ENCODE results near the gene ISCA2.
"Not testable (repeated sequence)": the region's sequence is repeated elsewhere in the genome, so short reads cannot be mapped to it uniquely, and the experiment has no call there.

The ISCA2 gene, protein sequence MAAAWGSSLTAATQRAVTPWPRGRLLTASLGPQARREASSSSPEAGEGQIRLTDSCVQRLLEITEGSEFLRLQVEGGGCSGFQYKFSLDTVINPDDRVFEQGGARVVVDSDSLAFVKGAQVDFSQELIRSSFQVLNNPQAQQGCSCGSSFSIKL

GRCh38 chr14:74493343-74494261, at the start of gene ISCA2:
Gene ISCA2, plus strand, starts transcription at chr14:74493765. Its CDS starts 10 bp downstream, at chr14:74493775.
- DNase-seq: peak; percentile 99

DNA sequence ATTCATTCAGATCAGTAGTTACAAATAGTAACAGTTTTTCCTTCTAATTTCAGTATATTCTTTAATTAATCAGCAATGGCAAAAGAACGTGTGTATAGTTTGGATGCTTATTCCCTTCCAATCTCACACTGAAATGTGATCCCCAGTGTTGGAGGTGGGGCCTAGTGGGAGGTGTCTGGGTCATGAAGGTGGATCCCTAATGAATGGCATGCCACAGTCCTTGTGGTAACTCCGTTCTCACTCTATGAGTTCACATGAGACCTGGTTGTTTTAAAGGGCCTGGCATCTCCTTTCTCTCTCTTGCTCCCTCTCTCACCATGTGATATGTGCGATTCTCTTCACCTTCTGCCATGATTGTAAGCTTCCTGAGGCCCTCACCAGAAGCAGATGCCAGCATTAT, 48.7 kb upstream of the ISCA2 start:
- no peak for DNase-seq

DNA sequence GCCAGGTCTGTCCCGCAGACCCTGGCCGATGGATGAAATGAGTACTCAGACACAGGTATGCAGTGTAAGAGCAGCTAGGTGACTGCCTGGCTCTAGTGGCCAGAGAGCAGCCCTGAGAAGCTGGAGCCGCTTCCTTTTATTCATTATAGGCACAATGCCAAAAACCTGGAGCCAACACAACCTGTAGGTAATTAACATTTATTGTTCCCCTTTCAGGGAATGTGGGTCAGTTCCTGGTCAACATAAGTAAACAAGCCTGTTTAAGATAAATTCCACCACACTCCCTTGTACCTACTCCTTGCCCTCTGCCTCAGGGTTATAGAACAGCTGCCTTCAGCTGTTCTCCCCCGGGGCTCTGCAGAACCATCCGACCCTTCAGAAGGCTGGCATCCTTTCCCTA, 39.2 kb upstream of the ISCA2 start:
- not testable (repeated sequence) for DNase-seq

- DNase-seq: no peak
Observed at GRCh38 chr14:74456684-74457564, 36.6 kb upstream of the ISCA2 start.

- DNase-seq: no peak
Observed at GRCh38 chr14:74457565-74457895, 36.0 kb upstream of the ISCA2 start.

DNA sequence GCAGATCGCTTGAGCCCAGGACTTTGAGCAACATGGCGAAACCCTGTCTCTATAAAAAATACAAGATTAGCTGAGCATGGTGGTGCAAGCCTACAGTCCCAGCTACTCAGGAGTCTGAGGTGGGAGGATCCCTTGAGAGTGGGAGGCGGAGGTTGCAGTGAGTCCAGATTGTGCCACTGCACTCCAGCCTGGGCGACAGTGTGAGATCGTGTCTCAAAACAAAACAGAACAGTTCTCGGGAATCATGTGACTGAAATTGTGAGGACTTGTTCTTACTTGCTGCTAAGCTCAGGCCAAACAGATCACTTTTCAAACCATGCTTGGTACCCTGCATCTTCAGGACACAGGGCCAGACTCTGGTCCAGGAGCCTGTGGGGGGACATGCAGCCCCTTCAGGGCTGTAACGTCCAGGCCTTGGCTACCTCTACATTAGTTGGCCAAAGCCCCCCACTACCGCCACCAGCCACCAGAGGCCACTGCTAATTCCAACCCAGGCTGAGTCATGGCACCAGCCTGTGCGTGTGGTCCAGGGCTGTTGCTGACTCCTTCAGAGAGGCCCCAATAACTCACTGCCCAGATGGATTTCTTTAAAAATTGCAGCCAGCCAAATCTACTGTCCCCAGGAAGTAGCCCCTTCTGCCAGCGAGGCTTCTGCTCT, 34.1 kb upstream of the ISCA2 start:
- peak; percentile 4 to 14 for DNase-seq

GRCh38 chr14:74459976-74460375, 33.6 kb upstream of the ISCA2 start:
- no peak for DNase-seq

GRCh38 chr14:74462993-74463392, 30.6 kb upstream of the ISCA2 start:
- DNase-seq: no peak

DNA sequence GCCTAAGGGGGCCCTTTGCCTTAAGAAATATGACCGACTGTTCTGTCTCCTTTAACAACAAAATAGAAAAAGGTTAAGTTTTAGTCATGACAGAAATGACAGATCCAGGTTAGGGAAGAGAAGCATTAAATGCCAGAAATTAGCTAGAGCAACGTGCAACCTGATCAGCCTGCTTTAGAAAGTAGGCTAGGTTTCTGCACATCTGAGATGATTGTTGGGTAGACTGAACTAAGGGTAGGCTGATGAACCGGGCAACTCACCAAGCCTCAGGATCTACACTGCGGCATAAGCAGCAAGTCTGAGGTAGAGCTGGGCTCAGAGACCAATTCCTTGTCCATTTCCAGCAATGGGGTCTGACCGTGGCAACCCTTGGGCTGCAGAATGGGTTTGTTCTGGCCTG, 29.9 kb upstream of the ISCA2 start:
- DNase-seq: no peak

DNA sequence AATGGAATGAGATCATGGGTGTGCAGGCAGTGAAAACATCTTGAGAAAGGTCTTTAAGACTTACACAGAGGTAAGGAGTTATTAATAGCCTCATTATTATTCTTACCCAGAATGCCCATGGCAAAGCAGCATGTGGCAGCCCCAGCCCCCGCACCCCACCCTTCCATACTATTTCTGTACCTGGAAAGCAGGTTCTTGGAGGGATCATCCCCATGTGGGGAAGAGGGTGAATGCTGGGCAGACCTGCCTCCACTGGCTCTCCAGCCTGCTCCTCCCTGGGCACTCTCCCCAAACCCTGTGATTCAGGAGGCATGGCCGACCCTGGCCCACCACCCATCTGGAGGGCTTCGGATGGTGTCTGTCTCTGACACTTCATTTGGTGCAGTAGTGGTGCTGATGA, 28.8 kb upstream of the ISCA2 start:
- no peak for DNase-seq

DNA sequence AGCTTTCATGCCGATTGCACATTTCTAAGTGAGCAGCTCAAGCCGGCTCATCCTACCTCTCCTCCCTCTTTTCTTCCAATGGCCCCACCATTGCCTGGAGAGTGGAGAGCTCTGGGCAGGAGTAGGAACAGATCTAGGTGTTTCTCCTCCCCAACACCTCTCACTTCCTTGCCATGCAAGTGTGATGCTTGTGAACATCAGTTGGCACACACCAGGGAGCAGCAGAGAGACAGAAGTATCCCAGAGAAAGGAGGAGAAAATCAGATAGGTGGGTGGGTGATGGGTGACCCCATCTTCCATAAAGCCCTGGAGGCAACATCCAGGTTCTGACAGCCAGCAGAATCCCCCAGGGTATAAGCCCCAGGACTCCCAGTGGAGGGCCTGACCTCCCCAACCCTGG, 28.2 kb upstream of the ISCA2 start:
- DNase-seq: no peak

- DNase-seq: no peak
Observed at GRCh38 chr14:74468513-74468912, 25.1 kb upstream of the ISCA2 start.

DNA sequence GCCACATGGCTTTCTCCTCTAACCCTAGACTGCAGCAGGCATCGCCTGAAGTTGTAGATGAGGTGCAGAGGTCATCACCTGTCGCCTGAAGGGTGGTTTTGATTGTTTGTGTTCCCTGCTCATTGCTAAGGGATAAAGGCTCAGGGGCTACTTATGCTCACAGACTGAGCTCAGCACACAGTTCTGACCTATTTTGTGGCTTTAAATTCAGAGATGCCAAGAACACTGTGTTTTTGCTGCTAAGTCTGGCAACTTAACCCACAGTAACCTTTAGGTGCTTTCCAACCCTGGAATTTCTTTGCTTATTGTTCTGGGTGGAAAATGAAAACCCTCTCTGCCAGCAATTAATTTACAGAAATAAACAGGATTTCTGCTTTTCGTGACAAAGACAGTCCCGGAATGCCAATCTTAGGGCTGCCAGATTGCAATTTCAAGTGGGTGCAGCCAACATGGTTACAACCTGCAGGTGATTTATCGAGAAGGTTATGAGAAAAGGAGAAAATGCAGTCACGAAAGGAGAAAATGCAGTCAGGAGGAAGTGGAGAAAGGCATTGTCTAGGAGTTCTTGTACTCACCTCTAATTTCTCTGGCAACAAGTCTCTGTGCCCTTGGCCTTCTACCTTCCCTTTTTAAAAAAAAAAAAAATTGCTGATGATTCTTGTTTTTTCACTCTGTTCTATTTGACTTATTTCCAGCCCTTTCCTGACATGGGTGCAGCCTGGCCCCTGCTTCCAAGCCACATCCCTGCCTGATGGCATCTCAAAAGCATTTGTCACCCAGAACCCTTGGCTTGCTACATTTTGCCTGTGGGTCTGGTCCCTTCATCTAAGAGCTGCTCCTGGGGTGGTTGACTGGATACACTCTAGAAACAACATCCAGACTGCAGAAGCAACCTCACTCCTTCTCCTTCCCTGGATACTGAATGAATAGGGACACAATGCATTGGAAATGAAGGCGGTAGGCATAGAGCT, 23.7 kb upstream of the ISCA2 start:
- no peak for DNase-seq

DNA sequence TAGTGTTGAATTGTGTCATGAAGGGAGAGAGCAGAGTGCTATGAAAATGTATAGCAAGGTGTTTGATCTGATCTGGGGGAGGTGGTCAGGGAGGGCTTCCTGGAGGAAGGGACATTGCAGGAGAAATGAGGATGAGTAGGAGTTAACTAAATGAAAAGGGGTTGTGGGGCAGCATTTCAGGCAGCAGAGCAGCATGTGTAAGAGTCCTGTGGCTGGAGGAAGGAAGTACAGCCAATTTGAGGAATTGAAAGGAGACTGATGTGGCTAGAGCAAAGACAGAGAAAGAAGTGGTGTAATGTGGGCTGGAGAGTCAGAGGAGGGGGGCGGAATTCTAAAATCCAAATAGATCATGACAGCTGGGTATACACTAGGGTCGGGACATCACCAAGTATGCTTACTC, 21.0 kb upstream of the ISCA2 start:
- no peak for DNase-seq

GRCh38 chr14:74474376-74474775, 19.2 kb upstream of the ISCA2 start:
- no peak for DNase-seq

- no peak for DNase-seq
Observed at GRCh38 chr14:74475678-74476077, 17.9 kb upstream of the ISCA2 start.

DNA sequence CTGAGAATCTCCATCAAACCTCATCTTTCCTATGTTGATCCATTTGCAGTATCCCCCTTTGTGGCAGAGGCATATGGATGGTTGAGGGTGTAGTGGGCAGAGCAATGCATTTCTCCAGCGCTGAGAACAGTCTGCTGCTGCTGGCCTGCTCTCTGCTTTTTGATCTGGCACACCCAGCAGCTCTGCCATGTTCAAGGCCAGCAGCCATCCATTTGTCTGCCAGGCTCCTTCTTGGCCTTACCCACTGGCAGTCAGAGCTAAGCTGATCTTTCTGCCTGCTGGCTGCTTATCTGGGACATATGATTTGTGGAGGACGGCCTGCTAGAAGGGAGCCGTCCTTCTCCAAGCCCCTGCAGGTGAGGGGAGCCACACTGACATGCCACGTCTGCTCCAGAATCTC, 17.5 kb upstream of the ISCA2 start:
- DNase-seq: no peak

DNA sequence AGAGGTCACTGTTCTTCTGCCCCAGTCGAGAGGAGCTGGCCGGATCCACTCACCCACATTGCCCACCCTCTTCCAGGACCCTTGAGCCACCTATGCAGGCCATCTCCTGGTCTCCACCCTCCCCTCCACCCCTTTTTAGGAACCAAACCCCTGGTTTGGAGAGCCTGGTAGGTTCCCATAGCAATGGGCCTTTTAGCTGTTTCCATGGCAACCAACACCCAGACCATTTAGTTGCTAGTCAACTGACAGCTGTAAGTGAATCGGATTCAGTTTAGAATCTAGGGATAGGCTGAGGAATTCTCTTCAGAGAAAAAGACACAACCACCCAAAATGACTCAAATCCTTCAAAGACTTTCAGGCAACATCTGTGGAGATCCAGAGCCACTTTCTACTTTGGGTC, 17.0 kb upstream of the ISCA2 start:
- no peak for DNase-seq

GRCh38 chr14:74478996-74479635, 14.4 kb upstream of the ISCA2 start:
- DNase-seq: no peak

- DNase-seq: no peak
Observed at GRCh38 chr14:74480046-74480445, 13.5 kb upstream of the ISCA2 start.

- no peak for DNase-seq
Observed at GRCh38 chr14:74482571-74482970, 11.0 kb upstream of the ISCA2 start.
